ENCODE results near the gene PCNA.
"Not testable (repeated sequence)": the region's sequence is repeated elsewhere in the genome, so short reads cannot be mapped to it uniquely, and the experiment has no call there.

Gene PCNA

DNA sequence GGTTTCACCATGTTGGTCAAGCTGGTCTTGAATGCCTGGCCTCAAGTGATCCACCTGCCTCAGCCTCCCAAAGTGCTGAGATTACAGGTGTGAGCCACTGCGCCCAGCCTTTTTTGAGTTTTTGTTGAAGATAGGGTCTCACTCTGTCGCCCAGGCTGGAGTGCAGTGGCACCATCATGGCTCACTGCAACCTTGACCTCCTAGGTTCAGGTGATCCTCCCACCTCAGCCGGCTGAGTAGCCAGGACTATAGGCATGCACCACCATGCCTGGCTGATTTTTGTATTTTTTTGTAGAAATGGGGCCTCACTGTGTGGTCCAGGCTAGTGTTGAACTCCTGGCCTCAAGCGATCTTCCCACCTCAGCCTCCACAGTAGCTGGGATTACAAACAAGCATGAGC, 47.8 kb downstream of the PCNA start:
- H2AFZ ChIP-seq (ENCODE audit: insufficient read depth, low read length, poor library complexity); H3K27me3 ChIP-seq (ENCODE audit: insufficient read depth, low read length); H3K27ac ChIP-seq (ENCODE audit: low read depth, low read length); H2BK5ac ChIP-seq (ENCODE audit: low read depth, low read length, poor library complexity); H3K4me2 ChIP-seq (ENCODE audit: low read length); H3K36me3 ChIP-seq (ENCODE audit: control insufficient read depth in 1 of 2, insufficient read depth in 2 of 2, low read length in 2 of 2); H2AK5ac ChIP-seq (ENCODE audit: low read length); H3K23ac ChIP-seq (ENCODE audit: low read length); H3K79me1 ChIP-seq (ENCODE audit: low read length); H4K8ac ChIP-seq (ENCODE audit: low read depth, low read length); H3K4me3 ChIP-seq (ENCODE audit: low read depth, low read length); H3K4me1 ChIP-seq (ENCODE audit: control insufficient read depth in 1 of 2, insufficient read depth in 2 of 2, low read length in 2 of 2); H3K14ac ChIP-seq (ENCODE audit: low read length); H3K79me2 ChIP-seq (ENCODE audit: control insufficient read depth, insufficient read depth, low read length, poor library complexity); H4K91ac ChIP-seq (ENCODE audit: low read depth, low read length); H4K12ac ChIP-seq (ENCODE audit: low read depth, low read length); H3K18ac ChIP-seq (ENCODE audit: low read length); H3K9ac ChIP-seq (ENCODE audit: low read length); H2BK120ac ChIP-seq (ENCODE audit: insufficient read depth, low read length, poor library complexity); H2BK12ac ChIP-seq (ENCODE audit: low read length); DNase-seq; H3K4ac ChIP-seq (ENCODE audit: low read depth, low read length); H3K9me3 ChIP-seq (ENCODE audit: insufficient read depth, low read depth, low read length): not testable (repeated sequence)
- no CpG with 5 or more reads among the region's 4 CpGs for WGBS (ENCODE audit: extremely low coverage, insufficient coverage, insufficient read length)

DNA sequence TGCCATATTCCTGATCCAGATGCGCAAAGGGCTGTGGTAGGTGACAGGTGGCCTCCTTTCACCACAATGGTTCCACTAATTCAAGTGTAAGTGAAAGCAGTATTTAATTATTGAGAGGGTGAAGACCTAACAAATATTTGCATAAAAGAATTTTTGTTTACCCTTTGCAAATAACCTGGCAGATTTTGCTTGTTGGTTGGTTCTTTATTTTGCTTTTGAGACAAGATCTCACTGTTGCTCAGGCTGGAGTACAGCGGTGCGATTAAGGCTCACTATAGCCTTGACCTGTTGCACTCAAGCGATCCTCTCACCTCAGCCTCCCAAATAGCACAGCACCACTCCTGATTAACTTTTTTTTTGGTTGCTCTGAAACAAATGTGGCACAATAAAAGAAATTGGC, 49.2 kb downstream of the PCNA start:
- no peak overlapping the region for H2AK5ac ChIP-seq (ENCODE audit: low read length)
- H3K36me3 ChIP-seq (ENCODE audit: control insufficient read depth in 1 of 2, insufficient read depth in 2 of 2, low read length in 2 of 2), result no peaks in the 10 kb centered on the region
- DNase-seq, result no peak
- no peak overlapping the region for H2AFZ ChIP-seq (ENCODE audit: insufficient read depth, low read length, poor library complexity)
- no peak overlapping the region for H2BK120ac ChIP-seq (ENCODE audit: insufficient read depth, low read length, poor library complexity)
- H3K4me3 ChIP-seq (ENCODE audit: low read depth, low read length), result no peak overlapping the region
- no peak overlapping the region for H3K9ac ChIP-seq (ENCODE audit: low read length)
- no peak overlapping the region for H3K14ac ChIP-seq (ENCODE audit: low read length)
- H3K27me3 ChIP-seq (ENCODE audit: insufficient read depth, low read length), result no peaks in the 10 kb centered on the region
- H3K79me1 ChIP-seq (ENCODE audit: low read length), result no peaks in the 10 kb centered on the region
- H3K79me2 ChIP-seq (ENCODE audit: control insufficient read depth, insufficient read depth, low read length, poor library complexity), result no peaks in the 10 kb centered on the region
- H3K4me2 ChIP-seq (ENCODE audit: low read length), result no peak overlapping the region
- H3K23ac ChIP-seq (ENCODE audit: low read length), result no peak overlapping the region
- H4K12ac ChIP-seq (ENCODE audit: low read depth, low read length), result no peak overlapping the region
- no peak overlapping the region for H2BK5ac ChIP-seq (ENCODE audit: low read depth, low read length, poor library complexity)
- no peak overlapping the region for H4K8ac ChIP-seq (ENCODE audit: low read depth, low read length)
- H3K18ac ChIP-seq (ENCODE audit: low read length), result no peak overlapping the region
- no peak overlapping the region for H4K91ac ChIP-seq (ENCODE audit: low read depth, low read length)
- no peak overlapping the region for H2BK12ac ChIP-seq (ENCODE audit: low read length)
- no peak overlapping the region for H3K27ac ChIP-seq (ENCODE audit: low read depth, low read length)
- H3K9me3 ChIP-seq (ENCODE audit: insufficient read depth, low read depth, low read length), result peaks cover 2% of the 10 kb centered on the region
- peaks cover 0 to 6% of the 10 kb centered on the region in 2 experiments for H3K4me1 ChIP-seq (ENCODE audit: control insufficient read depth in 1 of 2, insufficient read depth in 2 of 2, low read length in 2 of 2)
- no peak overlapping the region for H3K4ac ChIP-seq (ENCODE audit: low read depth, low read length)
- WGBS (ENCODE audit: extremely low coverage, insufficient coverage, insufficient read length), result no CpG with 5 or more reads among the region's 4 CpGs

DNA sequence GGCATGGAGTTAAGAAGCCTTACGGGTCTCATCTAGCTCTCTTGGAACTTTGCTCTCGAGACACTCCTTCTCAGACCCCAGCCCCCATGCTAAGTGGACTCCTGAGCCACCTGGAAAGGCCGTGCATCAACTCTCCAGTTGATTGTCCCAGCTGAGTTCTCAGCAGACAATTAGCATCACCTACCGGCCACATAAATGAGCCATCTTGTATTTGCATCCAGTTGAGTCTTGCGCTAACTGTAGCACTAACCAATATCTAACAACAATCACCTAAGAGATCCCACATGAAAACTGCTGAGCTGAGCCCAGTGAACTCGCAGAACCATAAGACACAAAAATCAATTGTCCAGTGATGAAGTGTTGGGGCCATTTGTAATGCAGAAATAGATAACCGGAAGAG, 49.7 kb downstream of the PCNA start:
- no peak overlapping the region for H2BK5ac ChIP-seq (ENCODE audit: low read depth, low read length, poor library complexity)

DNA sequence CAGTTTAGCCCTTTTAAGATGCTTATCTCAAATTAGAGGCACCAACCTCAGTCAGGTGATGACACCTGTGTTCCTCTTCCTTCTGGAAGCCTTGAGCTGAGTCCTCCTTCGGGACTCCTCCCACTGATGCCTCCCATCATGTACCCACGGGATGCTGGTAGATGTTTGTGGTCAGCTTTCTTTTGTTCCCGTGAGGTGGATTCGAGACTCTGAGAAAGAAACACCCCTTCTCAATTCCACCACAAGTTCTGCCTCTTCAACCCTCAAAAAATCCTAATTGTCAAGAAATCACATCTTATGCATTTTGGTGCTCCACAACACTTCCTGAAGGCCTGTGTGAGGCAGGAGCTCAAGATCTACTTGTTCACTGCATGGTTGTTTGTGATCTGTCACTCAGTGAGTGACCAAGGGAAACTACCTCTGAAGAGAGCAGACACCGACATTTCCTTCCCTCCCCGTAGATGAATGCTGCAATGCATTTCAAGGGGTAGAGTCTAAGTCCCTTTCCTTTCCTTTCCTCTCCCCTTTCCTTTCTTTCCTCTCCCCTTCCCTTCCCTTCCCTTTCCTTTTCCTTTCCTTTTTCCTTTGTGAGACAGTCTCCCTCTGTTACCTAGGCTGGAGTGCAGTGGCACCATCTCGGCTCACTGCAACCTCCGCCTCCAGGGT, 50.5 kb downstream of the PCNA start:
- Histone ChIP-seq H2AK5ac (ENCODE audit: low read length) (no peak overlapping the region), H4K8ac (ENCODE audit: low read depth, low read length) (no peak overlapping the region), H4K91ac (ENCODE audit: low read depth, low read length) (no peak overlapping the region), H2AFZ (ENCODE audit: insufficient read depth, low read length, poor library complexity) (no peak overlapping the region), H3K36me3 (ENCODE audit: control insufficient read depth in 1 of 2, insufficient read depth in 2 of 2, low read length in 2 of 2) (no peaks in the 10 kb centered on the region), H2BK12ac (ENCODE audit: low read length) (no peak overlapping the region), H3K9ac (ENCODE audit: low read length) (no peak overlapping the region), H3K23ac (ENCODE audit: low read length) (no peak overlapping the region), H2BK5ac (ENCODE audit: low read depth, low read length, poor library complexity) (no peak overlapping the region), H3K79me2 (ENCODE audit: control insufficient read depth, insufficient read depth, low read length, poor library complexity) (no peaks in the 10 kb centered on the region), H3K4me2 (ENCODE audit: low read length) (no peak overlapping the region), H3K27ac (ENCODE audit: low read depth, low read length) (no peak overlapping the region), H3K9me3 (ENCODE audit: insufficient read depth, low read depth, low read length) (peaks cover 2% of the 10 kb centered on the region), H2BK120ac (ENCODE audit: insufficient read depth, low read length, poor library complexity) (no peak overlapping the region), H4K12ac (ENCODE audit: low read depth, low read length) (no peak overlapping the region), H3K14ac (ENCODE audit: low read length) (no peak overlapping the region), H3K79me1 (ENCODE audit: low read length) (no peaks in the 10 kb centered on the region), H3K18ac (ENCODE audit: low read length) (no peak overlapping the region), H3K4me3 (ENCODE audit: low read depth, low read length) (no peak overlapping the region), H3K27me3 (ENCODE audit: insufficient read depth, low read length) (no peaks in the 10 kb centered on the region), H3K4ac (ENCODE audit: low read depth, low read length) (no peak overlapping the region), H3K4me1 (ENCODE audit: control insufficient read depth in 1 of 2, insufficient read depth in 2 of 2, low read length in 2 of 2) (peaks cover 0 to 7% of the 10 kb centered on the region in 2 experiments)
- WGBS (ENCODE audit: extremely low coverage, insufficient coverage, insufficient read length), result no CpG with 5 or more reads among the region's 8 CpGs
- peak in 1 of 2 donors; percentile 17 for DNase-seq

More for the DNA sequence above, 49.7 kb downstream of the PCNA start:
- Histone ChIP-seq H3K27ac (ENCODE audit: low read depth, low read length) (no peak overlapping the region), H3K18ac (ENCODE audit: low read length) (no peak overlapping the region), H3K23ac (ENCODE audit: low read length) (no peak overlapping the region), H4K91ac (ENCODE audit: low read depth, low read length) (no peak overlapping the region), H3K79me1 (ENCODE audit: low read length) (no peaks in the 10 kb centered on the region), H4K8ac (ENCODE audit: low read depth, low read length) (no peak overlapping the region), H3K36me3 (ENCODE audit: control insufficient read depth in 1 of 2, insufficient read depth in 2 of 2, low read length in 2 of 2) (no peaks in the 10 kb centered on the region), H3K14ac (ENCODE audit: low read length) (no peak overlapping the region), H3K4ac (ENCODE audit: low read depth, low read length) (no peak overlapping the region), H2AK5ac (ENCODE audit: low read length) (no peak overlapping the region), H3K4me2 (ENCODE audit: low read length) (no peak overlapping the region), H3K4me3 (ENCODE audit: low read depth, low read length) (no peak overlapping the region), H3K9me3 (ENCODE audit: insufficient read depth, low read depth, low read length) (peaks cover 2% of the 10 kb centered on the region), H3K9ac (ENCODE audit: low read length) (no peak overlapping the region), H2BK12ac (ENCODE audit: low read length) (no peak overlapping the region), H4K12ac (ENCODE audit: low read depth, low read length) (no peak overlapping the region), H2AFZ (ENCODE audit: insufficient read depth, low read length, poor library complexity) (no peak overlapping the region), H3K27me3 (ENCODE audit: insufficient read depth, low read length) (no peaks in the 10 kb centered on the region), H3K4me1 (ENCODE audit: control insufficient read depth in 1 of 2, insufficient read depth in 2 of 2, low read length in 2 of 2) (peaks cover 0 to 7% of the 10 kb centered on the region in 2 experiments), H2BK120ac (ENCODE audit: insufficient read depth, low read length, poor library complexity) (no peak overlapping the region), H3K79me2 (ENCODE audit: control insufficient read depth, insufficient read depth, low read length, poor library complexity) (no peaks in the 10 kb centered on the region)
- WGBS (ENCODE audit: extremely low coverage, insufficient coverage, insufficient read length), result no CpG with 5 or more reads among the region's 7 CpGs
- DNase-seq, result no peak

Measured in trophoblast cell (in vitro differentiated cells and primary cell).